OCI-M2 (cell line): ENCODE measurements around the gene PADI3.

Experiments used
- DNase-seq: peaks from one replicate; lab custom pipeline; 2025; ENCODE audit not compliant: unreplicated experiment; lab: John Stamatoyannopoulos, UW

Gene PADI3

GRCh38 chr1:17272066-17272465 is 23.2 kb downstream of the PADI3 start:
- no peak for DNase-seq

- no peak for DNase-seq
Observed at GRCh38 chr1:17272646-17273045, 23.7 kb downstream of the PADI3 start.

- DNase-seq = no peak
Observed at GRCh38 chr1:17273096-17273495, 24.2 kb downstream of the PADI3 start.

- DNase-seq = no peak
Observed at GRCh38 chr1:17274186-17275170, 25.6 kb downstream of the PADI3 start.

GRCh38 chr1:17276568-17276967 is 27.7 kb downstream of the PADI3 start:
- no peak for DNase-seq

- no peak for DNase-seq
Observed at GRCh38 chr1:17277511-17278159, 28.7 kb downstream of the PADI3 start.

- no peak for DNase-seq
Observed at GRCh38 chr1:17278996-17279830, 30.3 kb downstream of the PADI3 start.

GRCh38 chr1:17280436-17280835 is 31.5 kb downstream of the PADI3 start:
- DNase-seq = no peak

GRCh38 chr1:17280894-17281293 is 32.0 kb downstream of the PADI3 start:
- no peak for DNase-seq

- no peak for DNase-seq
Observed at GRCh38 chr1:17281775-17282181, 32.9 kb downstream of the PADI3 start.

GRCh38 chr1:17282836-17283235 is 33.9 kb downstream of the PADI3 start:
- no peak for DNase-seq

- no peak for DNase-seq
Observed at GRCh38 chr1:17286646-17287045, 37.7 kb downstream of the PADI3 start.

GRCh38 chr1:17287130-17287776 is 38.4 kb downstream of the PADI3 start:
- no peak for DNase-seq

- no peak for DNase-seq
Observed at GRCh38 chr1:17289721-17290120, 40.8 kb downstream of the PADI3 start.

- DNase-seq = no peak
Observed at GRCh38 chr1:17290553-17290952, 41.7 kb downstream of the PADI3 start.

GRCh38 chr1:17292299-17293160 is 43.6 kb downstream of the PADI3 start:
- no peak for DNase-seq

GRCh38 chr1:17293681-17294425 is 45.0 kb downstream of the PADI3 start:
- no peak for DNase-seq

GRCh38 chr1:17295292-17295691 is 46.4 kb downstream of the PADI3 start:
- DNase-seq = no peak

GRCh38 chr1:17296086-17296485 is 47.2 kb downstream of the PADI3 start:
- no peak for DNase-seq
